ENCODE measurements around the gene TAS1R1.

The TAS1R1 gene

GRCh38 chr1:6603915-6604558, 48.9 kb downstream of the TAS1R1 start:
- DNase-seq (ENCODE audit: low read depth), result no peak

GRCh38 chr1:6612641-6613360, 57.7 kb downstream of the TAS1R1 start:
- no peak for DNase-seq (ENCODE audit: low read depth)

DNA sequence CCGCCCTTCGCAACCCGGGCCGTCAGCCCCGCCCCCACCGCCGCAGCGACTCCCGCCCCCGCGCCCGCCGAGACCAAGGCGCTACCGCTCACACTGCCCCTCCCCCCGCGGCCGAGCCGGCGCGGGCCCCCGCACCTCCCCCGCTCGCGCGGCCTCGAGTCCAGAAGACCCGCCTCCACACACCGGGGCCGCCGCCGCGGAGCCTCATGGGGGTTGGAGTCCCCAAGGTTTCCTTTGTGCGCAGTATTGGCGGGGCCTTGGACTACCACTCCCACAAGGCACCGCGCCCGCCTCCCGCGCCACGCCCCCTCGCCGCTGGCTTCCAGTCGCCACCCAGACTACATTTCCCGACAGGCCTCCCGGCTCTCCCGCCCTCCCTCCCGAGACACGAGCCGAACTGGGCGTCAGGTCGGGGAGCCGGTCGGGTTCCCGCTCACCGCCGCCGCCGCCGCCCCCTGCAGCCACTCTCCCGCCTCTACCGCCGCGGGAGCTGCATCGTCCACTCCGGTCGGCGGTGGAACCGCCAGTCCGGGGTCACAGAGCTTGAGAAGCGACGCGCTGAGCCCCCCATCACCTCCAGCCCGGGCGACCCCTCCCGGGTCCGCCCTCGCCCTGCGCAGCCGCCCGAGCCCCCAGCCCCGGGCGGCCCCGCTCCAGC, 58.4 kb downstream of the TAS1R1 start, which contains the start of gene PHF13:
TSS of gene PHF13 (plus strand) at position 371 of the 658 bp plus-strand sequence. CDS start 336 bp downstream, outside the sequence.
- peak; percentile 99 for DNase-seq (ENCODE audit: low read depth)

DNA sequence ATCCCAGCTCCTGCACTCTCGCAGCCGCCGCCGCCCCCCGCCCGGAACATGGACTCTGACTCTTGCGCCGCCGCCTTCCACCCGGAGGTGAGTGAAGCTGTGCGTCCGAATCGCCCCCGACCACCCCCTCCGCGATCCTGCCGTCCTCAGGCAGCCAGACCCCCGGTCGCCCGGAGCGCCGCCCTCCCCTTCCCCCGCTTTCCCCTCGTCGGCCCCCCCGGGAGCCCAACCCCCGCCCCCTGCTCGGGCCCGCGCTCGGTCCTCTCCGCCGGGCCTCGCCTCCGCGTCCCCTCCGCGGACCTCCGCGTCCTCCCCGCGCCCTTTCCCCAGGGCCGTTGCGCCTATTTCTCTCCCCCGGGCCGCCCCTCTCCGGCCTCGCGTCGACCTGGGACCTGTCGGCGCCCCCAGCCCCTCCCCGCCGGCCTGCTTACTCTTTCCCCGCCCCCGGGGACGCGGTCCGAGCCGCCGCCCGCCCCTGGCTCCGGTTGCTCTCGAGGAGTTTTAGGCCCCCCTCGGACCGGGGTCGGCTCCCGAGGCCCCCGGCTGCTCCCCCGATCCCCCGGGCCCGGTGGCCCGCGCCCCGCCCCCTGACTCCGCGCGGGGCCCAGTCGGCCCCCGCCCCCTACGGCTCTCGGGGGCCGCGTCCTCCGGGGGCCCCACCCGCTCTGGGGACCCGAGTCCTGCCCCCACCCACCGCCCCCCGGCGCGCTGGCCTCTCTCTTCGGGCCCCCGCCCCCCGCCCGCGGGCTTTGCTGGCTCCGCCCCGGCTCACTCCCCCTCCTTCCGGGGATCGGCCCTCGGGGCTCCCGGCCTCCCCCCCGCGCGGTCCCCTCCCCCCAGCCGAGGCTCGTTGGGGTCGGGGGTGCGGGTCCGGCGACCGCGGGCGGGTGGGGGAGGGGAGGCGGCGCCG, 59.2 kb downstream of the TAS1R1 start:
- DNase-seq (ENCODE audit: low read depth), result peak; percentile 53

- DNase-seq (ENCODE audit: low read depth), result no peak
Observed at GRCh38 chr1:6614929-6615785, 60.0 kb downstream of the TAS1R1 start.

DNA sequence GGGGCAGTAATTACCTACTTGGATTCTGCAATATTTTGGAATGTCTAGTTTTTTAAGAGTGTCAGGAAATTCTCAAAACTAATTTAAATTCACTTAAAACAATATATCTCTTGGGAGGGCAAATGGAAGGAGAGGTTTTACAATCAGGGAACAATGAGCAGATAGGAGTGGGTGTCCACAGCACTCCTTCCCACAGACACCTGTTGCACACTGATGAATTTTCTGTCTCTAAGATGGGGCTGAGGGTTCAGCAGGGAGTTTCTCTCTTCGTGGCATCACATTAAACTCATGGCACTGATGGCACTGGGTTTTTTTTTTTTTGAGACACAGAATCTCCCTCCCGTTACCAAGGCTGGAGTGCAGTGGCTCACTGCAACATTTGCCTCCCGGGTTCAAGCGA, 63.9 kb downstream of the TAS1R1 start:
- no peak for DNase-seq (ENCODE audit: low read depth)

GRCh38 chr1:6621429-6622391, 66.6 kb downstream of the TAS1R1 start:
- no peak for DNase-seq (ENCODE audit: low read depth)

- no peak for DNase-seq (ENCODE audit: low read depth)
Observed at GRCh38 chr1:6622396-6623152, 67.5 kb downstream of the TAS1R1 start.

GRCh38 chr1:6623269-6623965, 68.3 kb downstream of the TAS1R1 start:
- no peak for DNase-seq (ENCODE audit: low read depth)

GRCh38 chr1:6624710-6625583, 69.8 kb downstream of the TAS1R1 start, which contains the start of gene THAP3:
Gene THAP3 (plus strand): TSS chr1:6624868. CDS start chr1:6625219, 351 bp downstream.
- DNase-seq (ENCODE audit: low read depth), result peak; percentile 80

DNA sequence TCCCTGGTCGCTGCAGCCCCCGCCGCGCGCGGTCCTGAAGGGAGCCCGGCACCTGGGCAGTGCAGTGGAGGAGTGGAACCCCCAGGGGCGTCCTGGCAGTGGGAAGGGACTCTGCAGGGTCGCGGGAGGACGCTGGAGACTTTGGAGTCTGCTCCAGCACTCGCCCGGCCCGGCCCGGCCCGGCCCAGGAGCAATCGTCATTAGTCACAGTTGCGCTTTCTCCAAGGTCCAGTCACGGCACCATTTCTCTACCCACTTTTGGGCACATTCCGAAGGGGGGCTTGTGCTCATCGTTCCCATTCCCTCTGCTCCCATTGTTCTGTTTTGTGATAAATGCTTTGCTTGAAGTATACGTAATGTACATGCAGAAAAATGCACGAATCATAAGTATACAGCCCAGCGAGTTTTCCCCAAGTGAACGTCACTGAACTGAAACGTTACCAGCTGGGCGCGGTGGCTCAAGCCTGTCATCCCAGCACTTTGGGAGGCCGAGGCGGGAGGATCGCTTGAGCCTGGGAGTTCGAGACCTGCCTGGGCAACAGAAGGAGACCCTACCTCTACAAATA, 70.6 kb downstream of the TAS1R1 start:
- DNase-seq (ENCODE audit: low read depth), result no peak

- no peak for DNase-seq (ENCODE audit: low read depth)
Observed at GRCh38 chr1:6627031-6627430, 71.9 kb downstream of the TAS1R1 start.

DNA sequence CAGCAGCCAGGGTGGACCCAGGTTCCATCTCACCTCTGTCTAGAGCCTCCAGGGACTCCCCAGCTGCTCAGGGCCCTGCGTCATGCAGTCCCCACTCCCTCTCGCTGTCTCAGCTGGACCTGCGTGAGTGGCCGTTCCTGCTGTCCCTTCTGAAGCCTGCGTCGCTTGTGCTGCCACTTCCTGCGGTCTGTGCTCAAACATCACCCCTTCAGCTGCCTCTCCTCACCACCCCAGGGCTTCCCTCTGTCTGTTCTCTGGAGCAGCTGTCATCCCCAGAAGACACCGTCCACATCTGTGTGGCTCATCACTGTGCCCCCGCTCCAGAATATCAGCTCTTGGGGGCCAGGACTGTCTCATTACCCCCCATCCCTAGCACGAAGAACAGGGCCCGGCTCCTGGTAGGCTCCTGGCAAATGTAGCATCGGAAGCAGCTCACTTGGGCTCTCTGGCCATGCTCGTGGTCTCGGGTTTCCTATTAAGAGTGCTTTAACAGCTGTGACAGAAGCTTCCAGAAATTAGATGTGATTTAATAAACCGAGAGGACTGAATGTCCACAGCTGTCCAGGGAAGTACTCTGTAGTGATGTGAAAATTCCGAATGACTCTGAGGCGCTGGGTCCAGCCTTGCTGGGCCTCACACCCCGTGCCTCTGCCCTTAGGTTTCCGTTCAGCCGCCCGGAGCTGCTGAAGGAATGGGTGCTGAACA, 72.9 kb downstream of the TAS1R1 start:
- no peak for DNase-seq (ENCODE audit: low read depth)

DNA sequence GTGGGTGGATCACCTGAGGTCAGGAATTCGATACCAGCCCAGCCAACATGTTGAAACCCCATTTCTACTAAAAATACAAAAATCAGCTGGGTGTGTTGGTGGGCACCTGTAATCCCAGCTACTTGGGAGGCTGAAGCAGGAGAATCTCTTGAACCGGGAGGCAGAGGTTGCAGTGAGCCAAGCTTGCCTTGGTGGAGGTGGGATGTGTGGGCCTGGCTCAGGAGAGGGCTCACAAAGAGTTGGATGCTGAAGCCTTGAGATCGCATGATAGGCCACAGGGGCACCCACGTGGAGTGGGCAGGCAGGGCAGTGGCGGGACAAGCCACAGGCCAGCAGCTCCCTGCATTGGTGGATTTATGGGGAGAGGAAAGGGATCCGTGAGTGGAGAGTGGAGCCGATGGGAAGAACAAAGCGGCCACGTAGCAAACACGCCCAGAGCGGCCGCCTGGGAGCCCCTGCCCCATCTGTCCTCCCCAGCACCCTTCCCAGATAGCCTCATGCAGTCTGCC, 73.9 kb downstream of the TAS1R1 start:
- DNase-seq (ENCODE audit: low read depth), result no peak
